Measurements from ENCODE around the gene PITRM1. TPM values are rescaled to one million over a fixed set of nuclear protein-coding genes. Genes with fewer than 3 reads are reported as not detected.
A peak's percentile ranks its signal among the peaks of the same experiment; 100 is the strongest.

The PITRM1 gene
- total RNA-seq, 1 donor from 2014 or later = 60.2 TPM

GRCh38 chr10:3126741-3127346, 45.7 kb downstream of the PITRM1 start:
- ATAC-seq = peak; percentile 19 to 41
- Histone ChIP-seq H3K36me3 (peaks cover 17% of the 10 kb centered on the region), H3K4me3 (no peak overlapping the region), H3K4me1 (peaks cover 12% of the 10 kb centered on the region), H3K27ac (no peak overlapping the region), H3K27me3 (ENCODE audit: low read depth) (no peaks in the 10 kb centered on the region), H3K9me3 (no peaks in the 10 kb centered on the region)
- intact Hi-C loops (cut with DNase I) = no loop called here
- no peak for TF ChIP-seq CTCF (IDR thresholded peaks at IDR 0.05)
- DNase-seq = no peak

- Histone ChIP-seq H3K4me1 (peaks cover 12% of the 10 kb centered on the region), H3K27me3 (ENCODE audit: low read depth) (no peaks in the 10 kb centered on the region), H3K9me3 (no peaks in the 10 kb centered on the region), H3K27ac (no peak overlapping the region), H3K36me3 (peaks cover 17% of the 10 kb centered on the region), H3K4me3 (no peak overlapping the region)
- ATAC-seq (no peak), DNase-seq (no peak)
- intact Hi-C loops (cut with DNase I) = no loop called here
- TF ChIP-seq CTCF (IDR thresholded peaks at IDR 0.05) = no peak
These were observed 46.3 kb downstream of the PITRM1 start for GRCh38 chr10:3126249-3126648.

- no peak for DNase-seq
- intact Hi-C loops (cut with DNase I) = no loop called here
- H3K4me3 ChIP-seq = no peak overlapping the region
- H3K36me3 ChIP-seq = peaks cover 17% of the 10 kb centered on the region
- peaks cover 12% of the 10 kb centered on the region for H3K4me1 ChIP-seq
- H3K27ac ChIP-seq = no peak overlapping the region
- H3K27me3 ChIP-seq (ENCODE audit: low read depth) = no peaks in the 10 kb centered on the region
- H3K9me3 ChIP-seq = no peaks in the 10 kb centered on the region
- TF ChIP-seq CTCF (IDR thresholded peaks at IDR 0.05) = no peak
- ATAC-seq = no peak
These were observed 46.9 kb downstream of the PITRM1 start for GRCh38 chr10:3125527-3126170.

- intact Hi-C loops (cut with DNase I) = no loop called here
- DNase-seq (no peak), ATAC-seq (no peak)
- Histone ChIP-seq H3K36me3 (peaks cover 10% of the 10 kb centered on the region), H3K27ac (no peak overlapping the region), H3K9me3 (no peaks in the 10 kb centered on the region), H3K27me3 (ENCODE audit: low read depth) (no peaks in the 10 kb centered on the region), H3K4me3 (no peak overlapping the region), H3K4me1 (peaks cover 12% of the 10 kb centered on the region)
- no peak for TF ChIP-seq CTCF (IDR thresholded peaks at IDR 0.05)
These were observed 48.0 kb downstream of the PITRM1 start for GRCh38 chr10:3124412-3125175.

- ATAC-seq = peak; percentile 53 to 61
- H3K9me3 ChIP-seq = no peaks in the 10 kb centered on the region
- intact Hi-C loops (cut with DNase I) = no loop called here
- H3K27me3 ChIP-seq (ENCODE audit: low read depth) = no peaks in the 10 kb centered on the region
- no peak overlapping the region for H3K27ac ChIP-seq
- DNase-seq = no peak
- peaks cover 12% of the 10 kb centered on the region for H3K4me1 ChIP-seq
- H3K4me3 ChIP-seq = no peak overlapping the region
- TF ChIP-seq CTCF (IDR thresholded peaks at IDR 0.05) = no peak
- peaks cover 12% of the 10 kb centered on the region for H3K36me3 ChIP-seq
These were observed 48.8 kb downstream of the PITRM1 start for GRCh38 chr10:3123571-3124411.

All from lower lobe of right lung (tissue), 2 donors.